Bronchial epithelial cell (primary cell): Measurements from ENCODE around the gene ZNF692. TPM values are rescaled to one million over a fixed set of nuclear protein-coding genes. Genes with fewer than 3 reads are reported as not detected.
"Not testable (repeated sequence)": the region's sequence is repeated elsewhere in the genome, so short reads cannot be mapped to it uniquely, and the experiment has no call there.

Source experiments
- DNase-seq: peaks from one replicate; pipeline ENCODE4 v3.0.0-alpha.2; 2010; ENCODE audit warnings: low read depth
- FAIRE-seq: peaks from 2 replicates; lab custom pipeline; 2011; peaks lifted over from hg19 to GRCh38; lab: Jason Lieb, UNC
- H3K27me3 ChIP-seq: 2 replicates; pipeline ENCODE4 v1.5.1; 2011; ENCODE audit warnings: low read length; ENCODE audit not compliant: control insufficient read depth, insufficient read depth
- H3K36me3 ChIP-seq: 2 replicates; pipeline ENCODE4 v1.5.1; 2011; ENCODE audit warnings: low read length; ENCODE audit not compliant: control insufficient read depth, insufficient read depth
- H3K4me3 ChIP-seq: 2 replicates; pipeline ENCODE4 v1.5.1; 2011; ENCODE audit warnings: mild to moderate bottlenecking, low read depth, low read length, control low read depth
- CTCF ChIP-seq: IDR thresholded peaks from 2 replicates; pipeline ENCODE4 v1.5.1; 2011; ENCODE audit warnings: mild to moderate bottlenecking, moderate library complexity, low read length, control low read depth, inconsistent platforms; ENCODE audit not compliant: insufficient read depth, severe bottlenecking
- total RNA-seq: library from RNA; depleted of rRNA; stranded (reverse); fragments of >200 nt; gene quantifications from 2 replicates; pipeline ENCODE4 v1.2.1, GENCODE V29; 2014

ZNF692 gene
- total RNA-seq, 1 donor from 2014 or later = 19.7 TPM

GRCh38 chr1:248884632-248885295 is 25.9 kb upstream of the ZNF692 start:
- no peak for TF ChIP-seq CTCF
- DNase-seq = no peak
- FAIRE-seq = no peak
- Histone ChIP-seq H3K27me3 (peaks cover 2% of the 10 kb centered on the region), H3K36me3 (no peaks in the 10 kb centered on the region), H3K4me3 (no peak overlapping the region)

GRCh38 chr1:248882427-248882826 is 23.5 kb upstream of the ZNF692 start:
- not testable (repeated sequence) for FAIRE-seq, H3K27me3 ChIP-seq, DNase-seq, H3K4me3 ChIP-seq, H3K36me3 ChIP-seq

- no peak for DNase-seq
- TF ChIP-seq CTCF = no peak
- no peak for FAIRE-seq
- Histone ChIP-seq H3K27me3 (no peaks in the 10 kb centered on the region), H3K36me3 (no peaks in the 10 kb centered on the region), H3K4me3 (no peak overlapping the region)
Measured at GRCh38 chr1:248881261-248881660, 22.4 kb upstream of the ZNF692 start.

GRCh38 chr1:248873993-248874533 is 15.2 kb upstream of the ZNF692 start:
- Histone ChIP-seq H3K36me3 (no peaks in the 10 kb centered on the region), H3K27me3 (no peaks in the 10 kb centered on the region), H3K4me3 (peak overlapping the region; percentile 60)
- TF ChIP-seq CTCF = no peak
- DNase-seq = peak; percentile 84
- FAIRE-seq = no peak

- no peaks in the 10 kb centered on the region for H3K27me3 ChIP-seq
- TF ChIP-seq CTCF = no peak
- DNase-seq = peak; percentile 90
- no peaks in the 10 kb centered on the region for H3K36me3 ChIP-seq
- FAIRE-seq = no peak
- peak overlapping the region; percentile 60 for H3K4me3 ChIP-seq
Measured at GRCh38 chr1:248873409-248873992, 14.6 kb upstream of the ZNF692 start.

GRCh38 chr1:248872752-248873408 is 14.0 kb upstream of the ZNF692 start:
- FAIRE-seq = no peak
- DNase-seq = peak; percentile 63
- Histone ChIP-seq H3K36me3 (no peaks in the 10 kb centered on the region), H3K4me3 (peak overlapping the region; percentile 60), H3K27me3 (no peaks in the 10 kb centered on the region)
- TF ChIP-seq CTCF = no peak
